Subcutaneous preadipocyte (primary cell): ENCODE data around the gene STAMBP. TPM values are rescaled to one million over a fixed set of nuclear protein-coding genes. Genes with fewer than 3 reads are reported as not detected.

Source experiments
- total RNA-seq: library from RNA; depleted of rRNA; stranded (reverse); fragments of >200 nt; gene quantifications from 2 replicates; pipeline ENCODE4 v1.2.3, GENCODE V29; 2012

The STAMBP gene
- total RNA-seq = 13.6 and 23.3 TPM in 2 replicates

GRCh38 chr2:73828818-73829570 lies at the start of gene STAMBP:
STAMBP (plus strand) TSS chr2:73828961; CDS start chr2:73830857, 1,896 bp downstream.

GRCh38 chr2:73779467-73780236 lies 49.1 kb upstream of the STAMBP start, which contains the start of gene DUSP11:
DUSP11 (minus strand) TSS chr2:73780103; CDS start chr2:73779974, 129 bp downstream.

GRCh38 chr2:73783883-73784282 lies 44.9 kb upstream of the STAMBP start, which contains the start of gene C2orf78:
C2orf78 (plus strand) TSS chr2:73784183; CDS start chr2:73784310, 127 bp downstream.

GRCh38 chr2:73892631-73893329 lies 64.0 kb downstream of the STAMBP start, which contains the start of gene ACTG2:
ACTG2 (plus strand) TSS chr2:73893008; CDS start chr2:73901312, 8,304 bp downstream.

Other genes with a start within 250 kb of the STAMBP start
- not detected in 2 replicates for gene NAT8, start 186.5 kb upstream of the STAMBP start, total RNA-seq
- 31.2 and 31.5 TPM in 2 replicates for gene TPRKB, start 91.6 kb upstream of the STAMBP start, total RNA-seq
- 23.5 and 23.9 TPM in 2 replicates for gene DUSP11, start 48.9 kb upstream of the STAMBP start, total RNA-seq
- not detected in 2 replicates for gene C2orf78, start 44.8 kb upstream of the STAMBP start, total RNA-seq
- 0.73 TPM in 1 of 2 replicates, not detected in the other for gene ACTG2, start 64.0 kb downstream of the STAMBP start, total RNA-seq
- 41.2 and 54.7 TPM in 2 replicates for gene DGUOK, start 97.9 kb downstream of the STAMBP start, total RNA-seq
- 2.6 and 2.9 TPM in 2 replicates for gene TET3, start 155.9 kb downstream of the STAMBP start, total RNA-seq